Measurements from ENCODE around the gene TYW1B. TPM values are rescaled to one million over a fixed set of nuclear protein-coding genes. Genes with fewer than 3 reads are reported as not detected.
"Not testable (repeated sequence)": the region's sequence is repeated elsewhere in the genome, so short reads cannot be mapped to it uniquely, and the experiment has no call there.

TYW1B gene
- total RNA-seq, 5 donors from 2014 or later (not counting 1 experiment from before 2014, with no cell fraction given): 3.7 to 7.3 (median 5.7) TPM

GRCh38 chr7:72850746-72851145 is 22.7 kb upstream of the TYW1B start:
- ATAC-seq (replicated peaks in 1 of 4); POLR2A ChIA-PET: not testable (repeated sequence)

GRCh38 chr7:72844146-72844545 is 16.1 kb upstream of the TYW1B start:
- H3K27me3 Mint-ChIP-seq; H3K27ac Mint-ChIP-seq; H3K9me3 ChIP-seq; H3K36me3 ChIP-seq (ENCODE audit: control insufficient read depth in 2 of 2, extremely low read depth in 1 of 2, insufficient read depth in 1 of 2, low read length in 1 of 2); H3K27ac ChIP-seq (ENCODE audit: low read length); CTCF ChIA-PET; H3K4me3 Mint-ChIP-seq; DNase-seq; ATAC-seq (replicated peaks in 1 of 4); H3K4me1 Mint-ChIP-seq; H3K27me3 ChIP-seq (replicated peaks in 1 of 2; ENCODE audit: control insufficient read depth in 2 of 2, extremely low read depth in 1 of 2, insufficient read depth in 2 of 2, low read length in 1 of 2); H3K4me1 ChIP-seq (ENCODE audit: control insufficient read depth in 1 of 2, extremely low read depth in 1 of 2, insufficient read depth in 2 of 2, low read length in 2 of 2); H3K4me3 ChIP-seq (ENCODE audit: control insufficient read depth in 1 of 2, extremely low read depth in 1 of 2, low read length in 1 of 2); POLR2A ChIA-PET: not testable (repeated sequence)
- Mint-ChIP-seq H3K36me3 (peaks cover 15% of the 10 kb centered on the region), H3K9me3 (peaks cover 5 to 14% (median 12%) of the 10 kb centered on the region in 3 donors)
- 97% methylated on average over 11 of the region's 15 CpGs for WGBS (ENCODE audit: insufficient coverage)

More at GRCh38 chr7:72850746-72851145, 22.7 kb upstream of the TYW1B start:
- DNase-seq; H3K9me3 ChIP-seq; H3K4me3 ChIP-seq (ENCODE audit: control insufficient read depth in 1 of 2, extremely low read depth in 1 of 2, low read length in 1 of 2); H3K4me1 ChIP-seq (ENCODE audit: control insufficient read depth in 1 of 2, extremely low read depth in 1 of 2, insufficient read depth in 2 of 2, low read length in 2 of 2); H3K36me3 ChIP-seq (ENCODE audit: control insufficient read depth in 2 of 2, extremely low read depth in 1 of 2, insufficient read depth in 1 of 2, low read length in 1 of 2); H3K27me3 ChIP-seq (replicated peaks in 1 of 2; ENCODE audit: control insufficient read depth in 2 of 2, extremely low read depth in 1 of 2, insufficient read depth in 2 of 2, low read length in 1 of 2); H3K4me3 Mint-ChIP-seq; H3K27ac Mint-ChIP-seq; H3K9me3 Mint-ChIP-seq; CTCF ChIA-PET; H3K36me3 Mint-ChIP-seq; H3K4me1 Mint-ChIP-seq; H3K27ac ChIP-seq (ENCODE audit: low read length); H3K27me3 Mint-ChIP-seq: not testable (repeated sequence)
- WGBS (ENCODE audit: insufficient coverage): 100% methylated on average over 2 of the region's 3 CpGs

GRCh38 chr7:72843166-72843565 is 15.2 kb upstream of the TYW1B start:
- peaks cover 18% of the 10 kb centered on the region for H3K36me3 Mint-ChIP-seq
- H3K9me3 ChIP-seq; H3K27ac Mint-ChIP-seq; H3K27me3 ChIP-seq (replicated peaks in 1 of 2; ENCODE audit: control insufficient read depth in 2 of 2, extremely low read depth in 1 of 2, insufficient read depth in 2 of 2, low read length in 1 of 2); H3K27me3 Mint-ChIP-seq; ATAC-seq (replicated peaks in 1 of 4); H3K36me3 ChIP-seq (ENCODE audit: control insufficient read depth in 2 of 2, extremely low read depth in 1 of 2, insufficient read depth in 1 of 2, low read length in 1 of 2); POLR2A ChIA-PET; DNase-seq; H3K4me3 ChIP-seq (ENCODE audit: control insufficient read depth in 1 of 2, extremely low read depth in 1 of 2, low read length in 1 of 2); H3K4me3 Mint-ChIP-seq; H3K4me1 ChIP-seq (ENCODE audit: control insufficient read depth in 1 of 2, extremely low read depth in 1 of 2, insufficient read depth in 2 of 2, low read length in 2 of 2); H3K4me1 Mint-ChIP-seq; H3K27ac ChIP-seq (ENCODE audit: low read length); CTCF ChIA-PET: not testable (repeated sequence)
- H3K9me3 Mint-ChIP-seq: peaks cover 5 to 14% (median 12%) of the 10 kb centered on the region in 3 donors
- no CpG with 5 or more reads among the region's 4 CpGs for WGBS (ENCODE audit: insufficient coverage)

GRCh38 chr7:72840966-72841511 is 13.0 kb upstream of the TYW1B start:
- H3K27ac Mint-ChIP-seq; H3K4me3 Mint-ChIP-seq; H3K4me1 ChIP-seq (ENCODE audit: control insufficient read depth in 1 of 2, extremely low read depth in 1 of 2, insufficient read depth in 2 of 2, low read length in 2 of 2); DNase-seq; H3K27me3 ChIP-seq (replicated peaks in 1 of 2; ENCODE audit: control insufficient read depth in 2 of 2, extremely low read depth in 1 of 2, insufficient read depth in 2 of 2, low read length in 1 of 2); H3K27me3 Mint-ChIP-seq; ATAC-seq (replicated peaks in 1 of 4); H3K27ac ChIP-seq (ENCODE audit: low read length); POLR2A ChIA-PET; H3K9me3 ChIP-seq; H3K4me3 ChIP-seq (ENCODE audit: control insufficient read depth in 1 of 2, extremely low read depth in 1 of 2, low read length in 1 of 2); H3K4me1 Mint-ChIP-seq: not testable (repeated sequence)
- WGBS (ENCODE audit: insufficient coverage): 100% methylated on average over 2 of the region's 6 CpGs
- H3K36me3 Mint-ChIP-seq: peaks cover 29% of the 10 kb centered on the region
- peaks cover 0 to 14% of the 10 kb centered on the region in 2 donors for H3K36me3 ChIP-seq (ENCODE audit: control insufficient read depth in 2 of 2, extremely low read depth in 1 of 2, insufficient read depth in 1 of 2, low read length in 1 of 2)
- peaks cover 5 to 14% (median 12%) of the 10 kb centered on the region in 3 donors for H3K9me3 Mint-ChIP-seq
- CTCF ChIA-PET: interaction anchor here in 1 of 2 donors (0.7 kb wide), 1 partner anchor 74 kb away, joined by 3 read pairs; no protein-coding TSS in a partner anchor

- DNase-seq; H3K27me3 Mint-ChIP-seq; H3K4me3 ChIP-seq (ENCODE audit: control insufficient read depth in 1 of 2, extremely low read depth in 1 of 2, low read length in 1 of 2); H3K9me3 ChIP-seq; H3K27ac Mint-ChIP-seq; H3K27me3 ChIP-seq (replicated peaks in 1 of 2; ENCODE audit: control insufficient read depth in 2 of 2, extremely low read depth in 1 of 2, insufficient read depth in 2 of 2, low read length in 1 of 2); H3K4me1 ChIP-seq (ENCODE audit: control insufficient read depth in 1 of 2, extremely low read depth in 1 of 2, insufficient read depth in 2 of 2, low read length in 2 of 2); H3K27ac ChIP-seq (ENCODE audit: low read length); ATAC-seq (replicated peaks in 1 of 4); H3K4me3 Mint-ChIP-seq; CTCF ChIA-PET; H3K4me1 Mint-ChIP-seq; POLR2A ChIA-PET: not testable (repeated sequence)
- Mint-ChIP-seq H3K36me3 (peaks cover 29% of the 10 kb centered on the region), H3K9me3 (peaks cover 5 to 14% (median 12%) of the 10 kb centered on the region in 3 donors)
- H3K36me3 ChIP-seq (ENCODE audit: control insufficient read depth in 2 of 2, extremely low read depth in 1 of 2, insufficient read depth in 1 of 2, low read length in 1 of 2): peaks cover 0 to 27% of the 10 kb centered on the region in 2 donors
- WGBS (ENCODE audit: insufficient coverage): 100% methylated on average over 3 of the region's 6 CpGs
These were observed 10.3 kb upstream of the TYW1B start for GRCh38 chr7:72838315-72838714.

GRCh38 chr7:72837291-72837690 is 9.3 kb upstream of the TYW1B start:
- DNase-seq; H3K27me3 ChIP-seq (replicated peaks in 1 of 2; ENCODE audit: control insufficient read depth in 2 of 2, extremely low read depth in 1 of 2, insufficient read depth in 2 of 2, low read length in 1 of 2); H3K27ac Mint-ChIP-seq; H3K27me3 Mint-ChIP-seq; H3K4me3 Mint-ChIP-seq; H3K27ac ChIP-seq (ENCODE audit: low read length); ATAC-seq (replicated peaks in 1 of 4); CTCF ChIA-PET; H3K4me3 ChIP-seq (ENCODE audit: control insufficient read depth in 1 of 2, extremely low read depth in 1 of 2, low read length in 1 of 2); H3K9me3 ChIP-seq; H3K4me1 ChIP-seq (ENCODE audit: control insufficient read depth in 1 of 2, extremely low read depth in 1 of 2, insufficient read depth in 2 of 2, low read length in 2 of 2): not testable (repeated sequence)
- POLR2A ChIA-PET: interaction anchor here in 1 of 2 donors (0.6 kb wide), 1 partner anchor 64 kb away, joined by 7 read pairs; no protein-coding TSS in a partner anchor
- Mint-ChIP-seq H3K36me3 (peaks cover 39% of the 10 kb centered on the region), H3K9me3 (peaks cover 5 to 13% (median 12%) of the 10 kb centered on the region in 3 donors), H3K4me1 (peaks cover 10 to 18% (median 11%) of the 10 kb centered on the region in 3 donors)
- WGBS (ENCODE audit: insufficient coverage): 100% methylated on average over 2 of the region's 3 CpGs
- H3K36me3 ChIP-seq (ENCODE audit: control insufficient read depth in 2 of 2, extremely low read depth in 1 of 2, insufficient read depth in 1 of 2, low read length in 1 of 2): peaks cover 0 to 37% of the 10 kb centered on the region in 2 donors

Measured in T-cell (primary cell).